Astrocyte of the spinal cord (primary cell): ENCODE data around the gene TOR2A.

ENCODE experiments used
- DNase-seq: peaks from one replicate; pipeline ENCODE4 v3.0.0; 2011; ENCODE audit warnings: low read depth, low spot score
- H3K4me3 ChIP-seq: 2 replicates; pipeline ENCODE4 v1.5.1; 2011; ENCODE audit warnings: low read depth, mild to moderate bottlenecking, low read length, moderate library complexity
- CTCF ChIP-seq: IDR thresholded peaks from 2 replicates; pipeline ENCODE4 v1.5.1; 2012; ENCODE audit warnings: low read depth, mild to moderate bottlenecking, low read length, inconsistent platforms
- in situ Hi-C: cut with HindIII; loops from 2 replicates; pipeline ENCODE4 v1.10.0; 2017; ENCODE audit warnings: low sequenced_read_pairs

Gene TOR2A

GRCh38 chr9:127772603-127773002 is 37.5 kb upstream of the TOR2A start:
- no peak for DNase-seq
- H3K4me3 ChIP-seq: no peak overlapping the region
- in situ Hi-C loops: no loop called here
- no peak for TF ChIP-seq CTCF

DNA sequence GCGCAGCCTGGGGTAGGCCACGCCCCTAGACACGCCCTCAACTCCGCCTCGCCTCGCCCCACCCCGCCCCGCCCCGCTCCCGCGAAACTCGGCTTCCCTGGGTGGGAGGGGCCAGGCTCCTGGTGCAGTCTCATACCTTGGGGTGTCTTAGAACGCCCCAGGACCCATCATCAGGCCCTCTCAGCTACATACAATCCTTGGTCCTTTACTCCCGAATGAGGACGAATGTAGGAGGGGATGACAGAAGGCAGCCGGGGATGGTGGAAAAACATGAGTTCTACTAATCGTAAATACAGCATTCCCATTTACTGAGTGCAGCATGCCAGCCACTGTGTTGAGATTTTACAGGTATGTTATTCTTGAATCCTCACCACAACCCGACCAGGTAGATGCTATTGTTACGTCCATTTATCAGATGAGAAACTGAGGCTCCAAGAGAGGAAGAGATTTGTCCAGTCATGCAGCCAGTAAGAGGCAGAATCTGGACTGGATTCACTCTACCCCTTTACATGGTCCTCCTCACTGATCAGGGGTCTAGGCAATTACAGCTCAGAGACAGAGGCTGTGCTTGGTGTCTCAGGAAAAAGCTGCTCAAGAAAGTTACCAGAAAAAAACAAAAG is 36.6 kb upstream of the TOR2A start:
- DNase-seq: no peak
- no peak for TF ChIP-seq CTCF
- in situ Hi-C loops: no loop called here
- H3K4me3 ChIP-seq: peak overlapping the region; percentile 10

DNA sequence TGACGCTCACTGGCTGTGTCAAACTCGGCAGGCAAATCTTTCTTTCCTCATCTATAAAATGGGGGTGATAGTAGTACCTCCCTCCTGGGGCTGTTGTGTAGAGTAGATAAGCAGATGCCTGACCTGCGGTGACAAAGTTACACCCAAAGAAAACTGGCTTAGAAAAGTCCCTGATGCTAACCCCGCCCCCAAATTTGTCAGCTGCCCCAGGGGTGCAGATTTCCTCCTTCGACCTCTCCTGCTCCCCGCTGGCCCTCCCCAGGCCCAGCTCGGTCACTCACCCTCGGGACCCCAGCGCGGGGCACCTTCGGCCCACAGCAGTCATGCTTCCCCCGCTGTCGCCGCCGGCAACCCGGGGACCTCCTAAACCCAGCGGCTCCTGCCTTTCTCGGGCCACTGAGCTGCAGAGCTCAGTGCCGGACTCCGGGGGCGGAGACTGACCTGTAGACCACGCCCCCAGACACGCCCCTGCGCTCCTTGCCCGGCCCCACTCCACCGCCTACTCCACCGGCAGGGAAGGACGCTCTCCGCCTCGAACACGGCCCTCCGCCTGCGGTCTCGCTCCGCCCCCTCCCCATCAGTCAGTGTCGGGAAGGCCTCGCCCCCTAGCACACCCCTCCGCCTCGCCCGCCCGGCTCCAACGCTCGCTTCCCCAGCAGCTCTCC is 35.9 kb upstream of the TOR2A start:
- DNase-seq: peak; percentile 97
- TF ChIP-seq CTCF: no peak
- peak overlapping the region; percentile 41 for H3K4me3 ChIP-seq
- in situ Hi-C loops: no loop called here

DNA sequence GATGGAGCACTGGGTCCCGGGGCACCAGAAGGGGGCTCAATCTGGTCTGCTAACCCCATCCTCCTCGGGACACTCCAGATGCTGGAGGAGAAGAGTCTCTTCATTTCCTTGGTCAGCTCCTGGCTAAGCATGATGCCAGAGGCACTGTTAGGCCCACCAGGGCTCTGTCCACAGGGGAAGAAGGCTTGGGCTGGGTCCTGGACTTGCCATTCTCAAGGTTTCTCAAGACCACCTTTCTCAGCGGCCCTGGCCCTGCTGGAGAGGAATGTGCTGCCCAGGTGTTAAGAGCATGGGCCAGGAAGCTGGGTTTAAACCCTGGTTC is 35.5 kb upstream of the TOR2A start:
- in situ Hi-C loops: no loop called here
- TF ChIP-seq CTCF: no peak
- H3K4me3 ChIP-seq: no peak overlapping the region

DNA sequence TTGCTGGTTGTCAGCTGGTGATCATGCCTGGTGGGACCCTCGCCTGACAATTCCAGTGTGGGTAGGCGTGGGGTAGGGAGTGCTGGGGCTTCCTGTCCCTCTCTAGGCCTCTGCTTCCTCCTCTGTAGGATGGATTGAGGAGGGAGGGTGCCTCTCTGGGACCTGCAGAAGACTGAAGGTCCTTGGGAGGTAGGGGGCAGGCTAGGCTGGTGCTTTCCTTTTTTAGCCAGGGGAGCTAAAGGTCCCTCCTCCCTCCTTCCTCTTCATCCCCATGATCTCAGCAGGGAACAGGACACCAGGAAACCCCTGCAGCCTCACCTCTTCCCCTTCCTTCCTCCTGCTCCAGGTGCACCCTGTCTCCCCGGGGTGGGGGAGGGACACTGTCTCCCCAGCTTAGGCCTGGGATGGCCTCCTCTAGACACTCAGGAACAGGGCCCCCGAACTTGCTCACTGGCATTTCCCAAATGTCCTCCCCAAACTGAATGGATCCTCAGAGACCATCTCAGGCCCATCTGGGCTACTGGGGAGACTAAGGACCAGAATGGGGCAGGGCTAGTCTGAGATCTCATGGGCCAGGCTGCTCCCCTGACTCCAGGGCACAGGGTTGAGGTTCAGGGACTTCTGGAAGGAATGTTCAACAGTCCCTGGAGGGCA is 35.0 kb upstream of the TOR2A start:
- in situ Hi-C loops: no loop called here
- H3K4me3 ChIP-seq: no peak overlapping the region
- TF ChIP-seq CTCF: no peak
- DNase-seq: no peak

More for the DNA sequence above, 35.5 kb upstream of the TOR2A start:
- no peak for DNase-seq

- in situ Hi-C loops: no loop called here
- DNase-seq: no peak
- TF ChIP-seq CTCF: no peak
- H3K4me3 ChIP-seq: no peak overlapping the region
These were observed 34.0 kb upstream of the TOR2A start for GRCh38 chr9:127769101-127769500.
